ENCODE data around the gene MAPK12. TPM values are rescaled to one million over a fixed set of nuclear protein-coding genes. Genes with fewer than 3 reads are reported as not detected.

Gene MAPK12
- total and polyA plus RNA-seq, 2 experiments from 2014 or later = 20.7 to 28.7 TPM

- Histone ChIP-seq H2AFZ (no peak overlapping the region), H3K79me2 (ENCODE audit: insufficient read depth) (peaks cover 9% of the 10 kb centered on the region), H3F3A (ENCODE audit: insufficient read depth) (no peaks in the 10 kb centered on the region), H3K4me1 (ENCODE audit: insufficient read depth) (0 out of 2 replicates have a peak, but pooled peaks cover 3% of the 10 kb centered on the region), H3K9me2 (ENCODE audit: insufficient read depth) (no peaks in the 10 kb centered on the region), H3K4me3 (no peak overlapping the region), H3K27me3 (replicated peaks; ENCODE audit: insufficient read depth) (no peaks in the 10 kb centered on the region), H4K20me1 (ENCODE audit: insufficient read depth) (no peaks in the 10 kb centered on the region), H3K9ac (no peak overlapping the region), H3K27ac (no peak overlapping the region), H3K4me2 (ENCODE audit: unreplicated experiment) (no peak overlapping the region), H3K9me3 (ENCODE audit: low read depth) (no peaks in the 10 kb centered on the region), H3K36me3 (ENCODE audit: low read depth) (no peaks in the 10 kb centered on the region)
- no peak for TF ChIP-seq EZH2phosphoT487 (IDR thresholded peaks at IDR 0.05; ENCODE audit: insufficient read depth, low read depth)
- no peak for TF ChIP-seq EZH2 (IDR thresholded peaks at IDR 0.05; ENCODE audit: insufficient read depth, poor library complexity, severe bottlenecking)
- no peak for DNase-seq
- WGBS, 2 experiments (ENCODE audit: low coverage in 1 of 2, low lambda C conversion rate in 2 of 2, missing lambda C conversion rate in 2 of 2) = 68 to 74% methylated on average over 14 to 15 of the region's 15 CpGs
- in situ Hi-C loops (cut with MboI) = no loop called here
Measured at GRCh38 chr22:50264104-50264745, 2.7 kb upstream of the MAPK12 start.

DNA sequence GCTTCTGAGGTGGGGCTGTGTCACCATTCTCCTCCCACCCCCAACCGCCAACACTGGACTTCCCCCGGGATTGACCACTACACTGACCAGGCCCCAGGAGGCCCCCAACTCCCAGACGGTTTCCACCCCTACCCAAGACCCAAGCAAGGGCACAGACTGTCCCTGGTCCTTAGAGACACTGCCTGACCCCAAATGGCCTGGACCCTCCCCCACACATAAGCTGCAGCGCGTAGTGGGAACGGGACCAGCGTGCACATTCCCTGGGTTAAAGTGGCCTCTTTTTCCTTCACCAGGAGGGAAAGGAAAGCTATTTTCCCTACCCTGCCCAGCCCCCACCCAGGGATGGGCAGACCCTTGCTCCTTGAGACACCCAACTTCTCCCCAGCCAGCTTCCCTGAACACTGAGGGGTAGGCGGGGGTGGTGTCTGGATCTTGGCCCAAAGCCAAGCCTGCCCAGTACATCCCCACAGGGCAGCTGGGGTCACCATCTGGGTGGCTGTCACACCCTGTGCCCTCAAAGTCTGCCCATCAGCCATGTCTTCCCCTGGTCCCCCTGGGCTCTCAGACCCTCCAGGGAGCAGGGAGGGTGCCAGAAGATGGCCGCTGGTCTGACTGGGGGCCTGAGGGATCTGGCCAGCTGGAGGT, 1.6 kb upstream of the MAPK12 start:
- no peak overlapping the region for H3K4me3 ChIP-seq
- no peaks in the 10 kb centered on the region for H3K36me3 ChIP-seq (ENCODE audit: low read depth)
- no peak for DNase-seq
- no peak overlapping the region for H3K4me2 ChIP-seq (ENCODE audit: unreplicated experiment)
- no peaks in the 10 kb centered on the region for H4K20me1 ChIP-seq (ENCODE audit: insufficient read depth)
- no peak for TF ChIP-seq EZH2 (IDR thresholded peaks at IDR 0.05; ENCODE audit: insufficient read depth, poor library complexity, severe bottlenecking)
- TF ChIP-seq EZH2phosphoT487 (IDR thresholded peaks at IDR 0.05; ENCODE audit: insufficient read depth, low read depth) = no peak
- H3K27ac ChIP-seq = no peak overlapping the region
- 0 out of 2 replicates have a peak, but pooled peaks cover 3% of the 10 kb centered on the region for H3K4me1 ChIP-seq (ENCODE audit: insufficient read depth)
- no peaks in the 10 kb centered on the region for H3F3A ChIP-seq (ENCODE audit: insufficient read depth)
- peaks cover 21% of the 10 kb centered on the region for H3K79me2 ChIP-seq (ENCODE audit: insufficient read depth)
- no peaks in the 10 kb centered on the region for H3K27me3 ChIP-seq (replicated peaks; ENCODE audit: insufficient read depth)
- no peaks in the 10 kb centered on the region for H3K9me3 ChIP-seq (ENCODE audit: low read depth)
- H3K9me2 ChIP-seq (ENCODE audit: insufficient read depth) = no peaks in the 10 kb centered on the region
- 59 to 64% methylated on average over 9 of the region's 9 CpGs for WGBS, 2 experiments (ENCODE audit: low coverage in 1 of 2, low lambda C conversion rate in 2 of 2, missing lambda C conversion rate in 2 of 2)
- in situ Hi-C loops (cut with MboI) = no loop called here
- no peak overlapping the region for H2AFZ ChIP-seq
- H3K9ac ChIP-seq = no peak overlapping the region

DNA sequence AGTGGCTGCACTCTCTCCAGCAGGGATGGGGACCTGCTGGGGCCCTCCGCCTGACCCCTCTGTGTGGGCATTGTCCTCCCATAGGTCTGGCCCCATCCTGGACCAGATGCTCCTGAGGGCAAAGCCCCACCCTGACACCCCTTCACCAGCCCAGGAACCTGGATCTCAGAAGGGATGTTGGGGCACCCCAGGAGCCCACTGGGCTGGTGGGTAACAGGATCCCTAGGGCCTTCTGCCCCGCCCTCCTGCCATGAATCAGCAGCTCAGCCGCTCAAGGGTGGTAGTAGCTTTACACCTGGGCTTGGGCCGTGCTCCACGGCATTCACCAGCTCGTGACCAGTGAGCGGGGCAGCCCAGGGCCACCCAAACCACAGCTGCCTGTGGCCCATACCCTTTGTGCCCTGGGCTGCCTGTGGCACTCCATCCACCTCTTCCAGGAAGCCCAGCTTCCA, 1.0 kb upstream of the MAPK12 start:
- no peaks in the 10 kb centered on the region for H3K36me3 ChIP-seq (ENCODE audit: low read depth)
- no peaks in the 10 kb centered on the region for H4K20me1 ChIP-seq (ENCODE audit: insufficient read depth)
- no peak overlapping the region for H3K27ac ChIP-seq
- no peaks in the 10 kb centered on the region for H3K9me2 ChIP-seq (ENCODE audit: insufficient read depth)
- H3K4me2 ChIP-seq (ENCODE audit: unreplicated experiment) = no peak overlapping the region
- in situ Hi-C loops (cut with MboI) = no loop called here
- H2AFZ ChIP-seq = no peak overlapping the region
- 0 out of 2 replicates have a peak, but pooled peaks cover 3% of the 10 kb centered on the region for H3K4me1 ChIP-seq (ENCODE audit: insufficient read depth)
- no peak for TF ChIP-seq EZH2 (IDR thresholded peaks at IDR 0.05; ENCODE audit: insufficient read depth, poor library complexity, severe bottlenecking)
- no peak for TF ChIP-seq EZH2phosphoT487 (IDR thresholded peaks at IDR 0.05; ENCODE audit: insufficient read depth, low read depth)
- no peak overlapping the region for H3K4me3 ChIP-seq
- no peaks in the 10 kb centered on the region for H3K9me3 ChIP-seq (ENCODE audit: low read depth)
- peak; percentile 52 for DNase-seq
- WGBS, 2 experiments (ENCODE audit: low coverage in 1 of 2, low lambda C conversion rate in 2 of 2, missing lambda C conversion rate in 2 of 2) = 44 to 58% methylated on average over 7 of the region's 7 CpGs
- peaks cover 22% of the 10 kb centered on the region for H3K79me2 ChIP-seq (ENCODE audit: insufficient read depth)
- no peaks in the 10 kb centered on the region for H3K27me3 ChIP-seq (replicated peaks; ENCODE audit: insufficient read depth)
- H3K9ac ChIP-seq = no peak overlapping the region
- H3F3A ChIP-seq (ENCODE audit: insufficient read depth) = no peaks in the 10 kb centered on the region

DNA sequence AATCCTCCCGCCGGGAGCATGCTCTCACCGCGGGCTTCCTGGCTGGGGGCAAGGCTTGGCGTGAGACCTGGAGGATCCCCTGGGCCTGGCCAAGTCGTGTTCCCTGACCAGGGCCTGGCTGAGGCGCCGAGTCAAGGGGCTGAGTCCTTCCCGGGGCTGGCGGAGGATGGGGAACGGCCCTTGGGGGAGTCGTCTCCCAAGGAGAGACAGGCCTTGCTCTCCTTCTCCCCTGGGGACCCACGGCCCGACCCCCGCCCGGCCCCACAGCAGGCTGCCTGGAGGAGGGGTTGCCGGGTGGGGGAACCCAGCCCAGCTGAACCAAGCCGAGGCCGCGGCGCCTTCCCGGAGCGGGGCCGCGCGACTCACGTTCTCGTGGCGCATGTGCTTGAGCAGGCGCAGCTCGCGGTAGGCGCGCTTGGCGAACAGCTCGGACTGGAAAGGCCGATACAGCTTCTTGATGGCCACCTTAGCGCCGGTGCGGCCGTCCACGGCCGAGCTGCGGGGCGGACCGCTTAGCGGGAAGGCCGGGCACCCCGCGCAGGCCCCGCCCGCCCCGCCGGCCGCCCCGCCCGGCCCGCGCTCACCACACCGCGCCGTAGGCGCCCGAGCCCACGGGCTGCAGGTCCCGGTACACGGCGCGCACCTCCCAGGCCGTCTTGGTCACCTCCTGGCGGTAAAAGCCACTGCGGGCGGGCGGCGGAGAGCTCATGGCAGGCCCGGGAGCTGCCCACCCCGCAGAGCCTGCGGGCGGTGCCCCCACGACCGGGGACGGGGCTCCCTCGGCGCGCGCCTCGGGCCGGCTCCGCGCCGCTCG, 475 bp downstream of the MAPK12 start:
- in situ Hi-C loops (cut with MboI) = no loop called here
- Histone ChIP-seq H3K4me3 (peak overlapping the region; percentile 81), H3K9me3 (ENCODE audit: low read depth) (no peaks in the 10 kb centered on the region), H2AFZ (peak overlapping the region; percentile 79), H3K4me1 (ENCODE audit: insufficient read depth) (0 out of 2 replicates have a peak, but pooled peaks cover 3% of the 10 kb centered on the region), H3F3A (ENCODE audit: insufficient read depth) (no peaks in the 10 kb centered on the region), H3K79me2 (ENCODE audit: insufficient read depth) (peaks cover 22% of the 10 kb centered on the region), H3K27ac (peak overlapping the region; percentile 58), H3K9me2 (ENCODE audit: insufficient read depth) (no peaks in the 10 kb centered on the region), H3K4me2 (ENCODE audit: unreplicated experiment) (peak overlapping the region; percentile 89), H3K36me3 (ENCODE audit: low read depth) (no peaks in the 10 kb centered on the region), H3K9ac (peak overlapping the region; percentile 92), H4K20me1 (ENCODE audit: insufficient read depth) (no peaks in the 10 kb centered on the region), H3K27me3 (replicated peaks; ENCODE audit: insufficient read depth) (no peaks in the 10 kb centered on the region)
- TF ChIP-seq EZH2phosphoT487 (IDR thresholded peaks at IDR 0.05; ENCODE audit: insufficient read depth, low read depth) (no peak), EZH2 (IDR thresholded peaks at IDR 0.05; ENCODE audit: insufficient read depth, poor library complexity, severe bottlenecking) (no peak)
- WGBS, 2 experiments (ENCODE audit: low coverage in 1 of 2, low lambda C conversion rate in 2 of 2, missing lambda C conversion rate in 2 of 2) = 1 to 3% methylated on average over 46 to 47 of the region's 92 CpGs
- peak; percentile 85 for DNase-seq

All from GM23248 (cell line).